Natural killer cell (primary cell): ENCODE data around the gene FAM193A. TPM values are rescaled to one million over a fixed set of nuclear protein-coding genes. Genes with fewer than 3 reads are reported as not detected.

ENCODE experiments used
- ATAC-seq, 3 donors: fragments of 150-1000 bp in 2 of 3; fragments of 200-7000 bp in 1 of 3; cut with Tn5 transposase; 1 replicate in 1 of 3; 2 replicates in 2 of 3; pipeline ENCODE4 v1.10.0; 2021; ENCODE audit warnings: mild to moderate bottlenecking in 2 of 3, moderate library complexity in 2 of 3
- DNase-seq, 2 donors: peaks; one replicate each; pipeline versions ENCODE4 v3.0.0 to v3.0.0-alpha.2; 2013 to 2021; ENCODE audit warnings: mixed read lengths in 1 of 2
- H3K27ac ChIP-seq: one replicate; pipeline ENCODE4 v1.5.1; 2013; ENCODE audit warnings: mild to moderate bottlenecking, low read length
- H3K27me3 ChIP-seq: one replicate; pipeline ENCODE4 v1.6.1; 2013; ENCODE audit warnings: low read length; ENCODE audit not compliant: control insufficient read depth, insufficient read depth
- H3K36me3 ChIP-seq: one replicate; pipeline ENCODE4 v1.6.1; 2013; ENCODE audit warnings: low read length; ENCODE audit not compliant: control insufficient read depth, insufficient read depth
- H3K4me1 ChIP-seq: one replicate; pipeline ENCODE4 v1.6.1; 2013; ENCODE audit warnings: low read length; ENCODE audit not compliant: control insufficient read depth, insufficient read depth
- H3K4me3 ChIP-seq: one replicate; pipeline ENCODE4 v1.5.1; 2013; ENCODE audit warnings: low read length
- H3K9me3 ChIP-seq: one replicate; pipeline ENCODE4 v1.6.1; 2013; ENCODE audit warnings: low read length; ENCODE audit not compliant: control insufficient read depth, insufficient read depth
- H3K27ac Mint-ChIP-seq, 2 donors: one replicate each; pipeline ENCODE4 v1.8.0; 2022; ENCODE audit warnings: mild to moderate bottlenecking in 2 of 2, mixed read lengths in 2 of 2, moderate library complexity in 1 of 2
- H3K27me3 Mint-ChIP-seq, 2 donors: one replicate each; pipeline ENCODE4 v1.8.0; 2022; ENCODE audit warnings: low read depth in 2 of 2, mixed read lengths in 2 of 2
- H3K36me3 Mint-ChIP-seq: one replicate; pipeline ENCODE4 v1.8.0; 2022; ENCODE audit warnings: mixed read lengths
- H3K4me1 Mint-ChIP-seq, 2 donors: one replicate each; pipeline ENCODE4 v1.8.0; 2022; ENCODE audit warnings: mixed read lengths in 2 of 2
- H3K4me3 Mint-ChIP-seq: one replicate; pipeline ENCODE4 v1.8.0; 2022; ENCODE audit warnings: mild to moderate bottlenecking, moderate library complexity, mixed read lengths
- H3K9me3 Mint-ChIP-seq, 2 donors: one replicate each; pipeline ENCODE4 v1.8.0; 2022; ENCODE audit warnings: mixed read lengths in 2 of 2
- CTCF ChIP-seq: fragments of 200-600 bp; IDR thresholded peaks from one replicate; pipeline ENCODE4 v1.8.0; 2022; ENCODE audit warnings: antibody characterized with exemption
- WGBS: methylation state at CpG from one replicate; pipeline ENCODE4 v1.1.7; 2013; ENCODE audit warnings: missing lambda C conversion rate; ENCODE audit not compliant: insufficient coverage; 5-methylcytosine and 5-hydroxymethylcytosine counted together
- intact Hi-C: fragments of 100-400 bp; cut with micrococcal nuclease; formaldehyde crosslinking; loops from one replicate; pipeline ENCODE4 v1.14.2; 2022
- total RNA-seq, 4 donors: library from RNA; stranded (reverse); fragments of 120-200 nt in 1 of 4; gene quantifications; one replicate each; pipeline versions ENCODE4 v1.2.3 to v1.2.4, GENCODE V29; 2013 to 2022

FAM193A gene
- total RNA-seq, 3 donors from 2014 or later (not counting 1 experiment from before 2014, with no cell fraction given): 39.4 to 49.3 (median 48.1) TPM

DNA sequence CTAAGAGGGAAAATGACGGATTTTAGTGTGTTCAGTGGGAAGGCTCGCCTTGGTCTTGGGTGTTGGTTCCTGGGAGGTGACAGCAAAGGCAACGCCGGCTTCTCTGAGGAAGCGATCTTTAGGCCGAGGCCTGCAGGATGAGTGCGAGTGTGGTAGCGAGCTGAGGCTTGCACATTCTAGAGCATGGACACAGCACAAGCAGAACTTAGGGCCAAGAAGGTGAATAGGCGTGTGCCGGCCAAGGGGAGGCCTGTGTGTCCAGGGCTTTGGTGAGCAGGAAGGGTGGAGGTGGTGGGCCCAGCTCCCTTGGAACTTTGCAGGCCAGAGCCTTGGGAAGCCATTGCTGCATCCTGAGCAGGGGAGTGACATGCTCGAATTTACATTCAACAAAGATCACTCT, 151.8 kb downstream of the FAM193A start:
- Mint-ChIP-seq H3K4me3 (no peak overlapping the region), H3K27ac (no peak overlapping the region), H3K27me3 (no peaks in the 10 kb centered on the region), H3K36me3 (peaks cover 15% of the 10 kb centered on the region), H3K4me1 (peaks cover 12 to 24% of the 10 kb centered on the region in 2 donors), H3K9me3 (no peaks in the 10 kb centered on the region)
- intact Hi-C loops: no loop called here
- no peak overlapping the region for H3K27ac ChIP-seq
- WGBS: 96% methylated on average over 11 of the region's 11 CpGs
- H3K9me3 ChIP-seq: no peaks in the 10 kb centered on the region
- no peak for TF ChIP-seq CTCF
- peaks cover 8% of the 10 kb centered on the region for H3K4me1 ChIP-seq
- ATAC-seq (no peak), DNase-seq (no peak)
- H3K36me3 ChIP-seq: peaks cover 55% of the 10 kb centered on the region
- H3K27me3 ChIP-seq: no peaks in the 10 kb centered on the region
- no peak overlapping the region for H3K4me3 ChIP-seq

- no peak overlapping the region for H3K4me3 ChIP-seq
- Mint-ChIP-seq H3K27me3 (no peaks in the 10 kb centered on the region), H3K4me3 (no peak overlapping the region), H3K9me3 (no peaks in the 10 kb centered on the region), H3K4me1 (peaks cover 12 to 24% of the 10 kb centered on the region in 2 donors), H3K27ac (peak overlapping the region; percentile 84 to 86), H3K36me3 (peaks cover 15% of the 10 kb centered on the region)
- DNase-seq (no peak), ATAC-seq (no peak)
- no peaks in the 10 kb centered on the region for H3K9me3 ChIP-seq
- no peak for TF ChIP-seq CTCF
- 95% methylated on average over 4 of the region's 4 CpGs for WGBS
- peaks cover 8% of the 10 kb centered on the region for H3K4me1 ChIP-seq
- intact Hi-C loops: no loop called here
- H3K27ac ChIP-seq: no peak overlapping the region
- peaks cover 56% of the 10 kb centered on the region for H3K36me3 ChIP-seq
- H3K27me3 ChIP-seq: no peaks in the 10 kb centered on the region
Observed at GRCh38 chr4:2688697-2689096, 152.2 kb downstream of the FAM193A start.

GRCh38 chr4:2689114-2689513, 152.7 kb downstream of the FAM193A start:
- TF ChIP-seq CTCF: no peak
- no peaks in the 10 kb centered on the region for H3K27me3 Mint-ChIP-seq
- Histone ChIP-seq H3K27me3 (no peaks in the 10 kb centered on the region), H3K36me3 (peaks cover 57% of the 10 kb centered on the region), H3K27ac (peak overlapping the region; percentile 56), H3K4me1 (peaks cover 8% of the 10 kb centered on the region), H3K4me3 (no peak overlapping the region), H3K9me3 (no peaks in the 10 kb centered on the region)
- 86% methylated on average over 5 of the region's 6 CpGs for WGBS
- H3K9me3 Mint-ChIP-seq: no peaks in the 10 kb centered on the region
- no peak for DNase-seq
- peaks cover 12 to 24% of the 10 kb centered on the region in 2 donors for H3K4me1 Mint-ChIP-seq
- no peak for ATAC-seq
- H3K4me3 Mint-ChIP-seq: no peak overlapping the region
- H3K36me3 Mint-ChIP-seq: peaks cover 15% of the 10 kb centered on the region
- intact Hi-C loops: no loop called here
- H3K27ac Mint-ChIP-seq: peak overlapping the region; percentile 84 to 86
